Amniotic stem cell (primary cell): Measurements from ENCODE around the gene ZNF431.
"Not testable (repeated sequence)": the region's sequence is repeated elsewhere in the genome, so short reads cannot be mapped to it uniquely, and the experiment has no call there.

Source experiments
- DNase-seq: peaks from one replicate; lab custom pipeline; 2025; lab: John Stamatoyannopoulos, UW

Gene ZNF431

GRCh38 chr19:21141787-21142464, at the start of gene ZNF431:
ZNF431 (plus strand) TSS chr19:21142040; CDS start chr19:21142184, 144 bp downstream.
- DNase-seq: peak; percentile 93

GRCh38 chr19:21092109-21092508, 49.7 kb upstream of the ZNF431 start:
- DNase-seq: no peak

GRCh38 chr19:21094347-21095025, 47.4 kb upstream of the ZNF431 start:
- no peak for DNase-seq

GRCh38 chr19:21098291-21098690, 43.5 kb upstream of the ZNF431 start:
- no peak for DNase-seq

GRCh38 chr19:21101521-21102242, 40.2 kb upstream of the ZNF431 start:
- no peak for DNase-seq

- no peak for DNase-seq
These were observed 32.7 kb upstream of the ZNF431 start for GRCh38 chr19:21109116-21109515.

- DNase-seq: no peak
These were observed 31.7 kb upstream of the ZNF431 start for GRCh38 chr19:21110183-21110582.

GRCh38 chr19:21115430-21115829, 26.4 kb upstream of the ZNF431 start:
- no peak for DNase-seq

- no peak for DNase-seq
These were observed 24.6 kb upstream of the ZNF431 start for GRCh38 chr19:21117041-21117907.

GRCh38 chr19:21126078-21126477, 15.8 kb upstream of the ZNF431 start:
- no peak for DNase-seq

- no peak for DNase-seq
These were observed 14.8 kb upstream of the ZNF431 start for GRCh38 chr19:21127001-21127400.

GRCh38 chr19:21127898-21128297, 13.9 kb upstream of the ZNF431 start:
- no peak for DNase-seq

- no peak for DNase-seq
These were observed 12.7 kb upstream of the ZNF431 start for GRCh38 chr19:21128901-21129698.

GRCh38 chr19:21130097-21130775, 11.6 kb upstream of the ZNF431 start:
- DNase-seq: no peak

GRCh38 chr19:21133633-21134032, 8.2 kb upstream of the ZNF431 start:
- no peak for DNase-seq

GRCh38 chr19:21134934-21135366, 6.9 kb upstream of the ZNF431 start:
- no peak for DNase-seq

- DNase-seq: no peak
These were observed 6.4 kb upstream of the ZNF431 start for GRCh38 chr19:21135433-21135832.

- no peak for DNase-seq
These were observed 3.7 kb upstream of the ZNF431 start for GRCh38 chr19:21138130-21138529.

GRCh38 chr19:21141006-21141405, 834 bp upstream of the ZNF431 start:
- not testable (repeated sequence) for DNase-seq

- DNase-seq: no peak
These were observed 1.6 kb downstream of the ZNF431 start for GRCh38 chr19:21143428-21143827.

GRCh38 chr19:21143854-21144253, 2.0 kb downstream of the ZNF431 start:
- DNase-seq: no peak
